GM18870 (cell line): Measurements from ENCODE around the gene RPTOR.
"Not testable (repeated sequence)": the region's sequence is repeated elsewhere in the genome, so short reads cannot be mapped to it uniquely, and the experiment has no call there.

Source experiments
- ATAC-seq: cut with Tn5 transposase; IDR thresholded peaks from one replicate; pipeline ENCODE4 v1.9.1; 2021; ENCODE audit warnings: moderate library complexity; ENCODE audit not compliant: unreplicated experiment

The RPTOR gene

GRCh38 chr17:80692931-80693467 lies 148.4 kb downstream of the RPTOR start:
- no peak for ATAC-seq

GRCh38 chr17:80693511-80693910 lies 148.9 kb downstream of the RPTOR start:
- ATAC-seq: no peak

GRCh38 chr17:80694085-80694991 lies 149.7 kb downstream of the RPTOR start:
- ATAC-seq: no peak

GRCh38 chr17:80694992-80695912 lies 150.6 kb downstream of the RPTOR start:
- ATAC-seq: no peak

- no peak for ATAC-seq
Measured at GRCh38 chr17:80695979-80696378, 151.3 kb downstream of the RPTOR start.

GRCh38 chr17:80696456-80696855 lies 151.8 kb downstream of the RPTOR start:
- ATAC-seq: no peak

- ATAC-seq: no peak
Measured at GRCh38 chr17:80696964-80697363, 152.3 kb downstream of the RPTOR start.

- ATAC-seq: no peak
Measured at GRCh38 chr17:80698297-80698696, 153.7 kb downstream of the RPTOR start.

- ATAC-seq: not testable (repeated sequence)
Measured at GRCh38 chr17:80699205-80699604, 154.6 kb downstream of the RPTOR start.

- ATAC-seq: no peak
Measured at GRCh38 chr17:80701730-80702129, 157.1 kb downstream of the RPTOR start.

- ATAC-seq: no peak
Measured at GRCh38 chr17:80702315-80703141, 157.9 kb downstream of the RPTOR start.

GRCh38 chr17:80703142-80703478 lies 158.5 kb downstream of the RPTOR start:
- no peak for ATAC-seq

GRCh38 chr17:80704381-80704819 lies 159.8 kb downstream of the RPTOR start:
- no peak for ATAC-seq

- no peak for ATAC-seq
Measured at GRCh38 chr17:80704894-80705293, 160.3 kb downstream of the RPTOR start.

- no peak for ATAC-seq
Measured at GRCh38 chr17:80705988-80706387, 161.3 kb downstream of the RPTOR start.

GRCh38 chr17:80706463-80706867 lies 161.8 kb downstream of the RPTOR start:
- ATAC-seq: no peak

GRCh38 chr17:80708480-80708879 lies 163.8 kb downstream of the RPTOR start:
- no peak for ATAC-seq

GRCh38 chr17:80709090-80709695 lies 164.6 kb downstream of the RPTOR start:
- ATAC-seq: no peak

GRCh38 chr17:80710714-80711302 lies 166.2 kb downstream of the RPTOR start:
- ATAC-seq: no peak

- no peak for ATAC-seq
Measured at GRCh38 chr17:80712089-80712488, 167.5 kb downstream of the RPTOR start.
